Measurements from ENCODE around the gene TBC1D22A. TPM values are rescaled to one million over a fixed set of nuclear protein-coding genes. Genes with fewer than 3 reads are reported as not detected.

The TBC1D22A gene
- total RNA-seq, 1 donor: 17.7 TPM

DNA sequence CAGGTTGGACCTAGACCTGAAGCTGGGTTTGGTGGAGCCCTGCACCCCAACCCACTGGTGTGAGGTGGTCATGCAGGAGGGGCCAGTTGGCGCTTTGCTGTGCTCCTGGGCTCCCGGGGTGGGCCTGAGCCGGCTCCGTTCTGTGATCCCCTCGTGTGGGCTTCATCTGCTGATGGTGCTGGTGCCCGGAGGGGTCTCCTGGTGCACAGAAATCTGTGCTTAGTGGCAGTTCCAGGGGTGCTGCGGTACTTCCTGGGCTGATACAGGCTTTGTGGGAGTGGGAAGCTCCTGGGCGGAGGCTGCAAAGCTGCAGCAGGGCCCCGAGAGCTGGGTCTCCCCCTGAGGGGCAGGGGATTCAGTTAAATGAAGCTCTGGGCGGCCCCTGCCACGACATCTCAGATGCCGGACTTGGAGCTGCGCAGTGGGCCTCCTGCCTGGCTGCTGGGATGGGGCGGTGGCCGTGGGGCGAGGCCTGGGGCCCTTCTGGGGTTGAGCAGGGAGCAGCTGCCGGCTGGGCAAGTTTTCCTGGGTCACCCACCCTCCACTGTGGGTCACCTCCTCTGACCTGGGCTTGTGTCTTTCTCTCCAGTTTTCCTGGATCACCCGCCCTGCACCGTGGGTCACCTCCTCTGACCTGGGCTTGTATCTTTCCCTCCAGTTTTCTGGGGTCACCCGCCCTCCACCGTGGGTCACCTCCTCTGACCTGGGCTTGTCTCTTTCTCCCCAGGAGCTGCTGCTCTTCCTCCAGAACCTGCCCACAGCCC, 410.5 kb downstream of the TBC1D22A start:
- Histone ChIP-seq H4K20me1 (ENCODE audit: insufficient read depth, low read length) (no peaks in the 10 kb centered on the region), H3K27ac (ENCODE audit: low read depth, low read length) (no peak overlapping the region), H3K4me1 (ENCODE audit: insufficient read depth, low read length) (no peaks in the 10 kb centered on the region), H3K36me3 (ENCODE audit: insufficient read depth, low read length) (no peaks in the 10 kb centered on the region), H3K4me2 (ENCODE audit: insufficient read depth, low read length) (no peak overlapping the region), H2AFZ (ENCODE audit: low read length) (no peak overlapping the region), H3K4me3 (ENCODE audit: insufficient read depth, low read length) (no peak overlapping the region), H3K27me3 (ENCODE audit: insufficient read depth, low read length) (no peaks in the 10 kb centered on the region), H3K9me3 (ENCODE audit: low read depth, low read length) (no peaks in the 10 kb centered on the region), H3K79me2 (ENCODE audit: insufficient read depth, low read length) (no peaks in the 10 kb centered on the region)
- DNase-seq (ENCODE audit: insufficient read length, low spot score, missing footprints): peak; percentile 78
- TF ChIP-seq, protein P1, sequence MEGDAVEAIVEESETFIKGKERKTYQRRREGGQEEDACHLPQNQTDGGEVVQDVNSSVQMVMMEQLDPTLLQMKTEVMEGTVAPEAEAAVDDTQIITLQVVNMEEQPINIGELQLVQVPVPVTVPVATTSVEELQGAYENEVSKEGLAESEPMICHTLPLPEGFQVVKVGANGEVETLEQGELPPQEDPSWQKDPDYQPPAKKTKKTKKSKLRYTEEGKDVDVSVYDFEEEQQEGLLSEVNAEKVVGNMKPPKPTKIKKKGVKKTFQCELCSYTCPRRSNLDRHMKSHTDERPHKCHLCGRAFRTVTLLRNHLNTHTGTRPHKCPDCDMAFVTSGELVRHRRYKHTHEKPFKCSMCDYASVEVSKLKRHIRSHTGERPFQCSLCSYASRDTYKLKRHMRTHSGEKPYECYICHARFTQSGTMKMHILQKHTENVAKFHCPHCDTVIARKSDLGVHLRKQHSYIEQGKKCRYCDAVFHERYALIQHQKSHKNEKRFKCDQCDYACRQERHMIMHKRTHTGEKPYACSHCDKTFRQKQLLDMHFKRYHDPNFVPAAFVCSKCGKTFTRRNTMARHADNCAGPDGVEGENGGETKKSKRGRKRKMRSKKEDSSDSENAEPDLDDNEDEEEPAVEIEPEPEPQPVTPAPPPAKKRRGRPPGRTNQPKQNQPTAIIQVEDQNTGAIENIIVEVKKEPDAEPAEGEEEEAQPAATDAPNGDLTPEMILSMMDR (IDR thresholded peaks at IDR 0.05; ENCODE audit: extremely low read depth, low read depth, low read length): no peak

DNA sequence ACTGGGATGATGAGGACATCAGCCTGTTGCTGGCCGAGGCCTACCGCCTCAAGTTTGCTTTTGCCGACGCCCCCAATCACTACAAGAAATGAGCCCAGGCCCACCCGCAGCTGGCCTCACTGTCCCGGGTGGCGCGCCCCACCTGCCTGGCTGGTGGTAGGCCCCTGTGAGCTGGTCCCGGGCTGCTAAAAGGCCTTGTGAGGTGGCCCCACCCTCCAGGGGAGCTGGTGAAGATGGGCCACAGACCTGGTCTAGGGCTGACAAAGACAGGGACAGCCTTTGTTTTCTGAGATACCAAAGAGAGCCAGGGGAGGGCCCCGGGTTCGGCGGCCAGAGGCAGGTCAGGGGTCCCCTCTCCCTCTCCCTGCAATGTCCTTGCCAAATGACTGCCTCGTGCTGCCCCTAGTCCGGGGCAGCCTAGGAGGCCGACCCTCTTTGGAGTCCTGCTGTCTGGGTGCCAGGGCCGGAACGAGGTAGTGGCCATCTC, 411.1 kb downstream of the TBC1D22A start:
- no peaks in the 10 kb centered on the region for H3K27me3 ChIP-seq (ENCODE audit: insufficient read depth, low read length)
- TF ChIP-seq, protein P1 (IDR thresholded peaks at IDR 0.05; ENCODE audit: extremely low read depth, low read depth, low read length): no peak
- no peak overlapping the region for H2AFZ ChIP-seq (ENCODE audit: low read length)
- H3K9me3 ChIP-seq (ENCODE audit: low read depth, low read length): no peaks in the 10 kb centered on the region
- H3K36me3 ChIP-seq (ENCODE audit: insufficient read depth, low read length): no peaks in the 10 kb centered on the region
- H3K4me3 ChIP-seq (ENCODE audit: insufficient read depth, low read length): no peak overlapping the region
- no peak overlapping the region for H3K4me2 ChIP-seq (ENCODE audit: insufficient read depth, low read length)
- H3K4me1 ChIP-seq (ENCODE audit: insufficient read depth, low read length): no peaks in the 10 kb centered on the region
- H3K79me2 ChIP-seq (ENCODE audit: insufficient read depth, low read length): no peaks in the 10 kb centered on the region
- no peak overlapping the region for H3K27ac ChIP-seq (ENCODE audit: low read depth, low read length)
- peak; percentile 45 for DNase-seq (ENCODE audit: insufficient read length, low spot score, missing footprints)
- H4K20me1 ChIP-seq (ENCODE audit: insufficient read depth, low read length): no peaks in the 10 kb centered on the region

DNA sequence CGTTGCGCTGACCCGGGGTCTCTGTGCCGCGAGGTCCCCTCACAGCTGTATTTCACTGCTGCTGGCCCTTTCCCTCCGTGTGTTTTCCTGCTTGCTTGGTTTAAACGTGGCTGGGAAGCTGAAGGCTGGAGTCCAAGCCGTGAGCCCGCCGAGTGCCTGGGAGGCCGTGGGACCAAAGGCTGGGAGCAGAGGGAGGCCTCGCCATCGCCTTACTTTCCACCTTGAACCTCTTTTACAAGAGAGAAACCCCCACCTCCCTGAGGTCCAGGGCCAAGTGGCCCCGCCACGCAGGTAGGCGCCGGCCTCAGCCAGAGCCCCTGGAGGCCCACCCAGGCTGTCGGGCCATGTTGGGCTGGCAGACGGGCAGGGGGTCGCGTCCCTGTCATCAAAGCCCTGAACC, 411.6 kb downstream of the TBC1D22A start:
- DNase-seq (ENCODE audit: insufficient read length, low spot score, missing footprints): peak; percentile 43
- Histone ChIP-seq H3K27ac (ENCODE audit: low read depth, low read length) (no peak overlapping the region), H3K36me3 (ENCODE audit: insufficient read depth, low read length) (no peaks in the 10 kb centered on the region), H4K20me1 (ENCODE audit: insufficient read depth, low read length) (no peaks in the 10 kb centered on the region), H3K4me2 (ENCODE audit: insufficient read depth, low read length) (no peak overlapping the region), H2AFZ (ENCODE audit: low read length) (no peak overlapping the region), H3K4me3 (ENCODE audit: insufficient read depth, low read length) (no peak overlapping the region), H3K9me3 (ENCODE audit: low read depth, low read length) (no peaks in the 10 kb centered on the region), H3K4me1 (ENCODE audit: insufficient read depth, low read length) (no peaks in the 10 kb centered on the region), H3K79me2 (ENCODE audit: insufficient read depth, low read length) (no peaks in the 10 kb centered on the region), H3K27me3 (ENCODE audit: insufficient read depth, low read length) (no peaks in the 10 kb centered on the region)
- TF ChIP-seq, protein P1 (IDR thresholded peaks at IDR 0.05; ENCODE audit: extremely low read depth, low read depth, low read length): no peak

DNA sequence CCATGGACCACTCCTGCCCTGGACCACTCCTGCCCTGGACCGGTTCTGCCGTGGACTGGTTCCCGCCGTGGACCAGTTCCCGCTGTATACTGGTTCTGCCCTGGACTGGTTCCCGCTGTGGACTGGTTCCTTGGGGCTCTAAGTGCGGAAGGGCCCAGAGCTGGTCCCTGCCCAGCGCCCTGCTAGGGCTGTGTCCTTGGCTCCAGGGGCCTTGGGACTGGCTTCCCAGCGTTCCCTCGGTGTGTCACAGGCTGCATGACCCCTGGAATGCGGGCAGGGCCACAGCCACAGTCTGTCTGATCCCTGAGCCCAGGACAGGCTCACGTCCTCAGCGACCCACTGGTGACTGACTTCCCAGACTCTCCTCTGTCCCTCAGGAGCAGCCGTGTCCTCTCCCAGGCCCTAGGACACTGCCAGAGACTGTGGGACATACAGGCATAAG, 412.2 kb downstream of the TBC1D22A start:
- no peaks in the 10 kb centered on the region for H3K27me3 ChIP-seq (ENCODE audit: insufficient read depth, low read length)
- H3K4me2 ChIP-seq (ENCODE audit: insufficient read depth, low read length): no peak overlapping the region
- no peaks in the 10 kb centered on the region for H3K79me2 ChIP-seq (ENCODE audit: insufficient read depth, low read length)
- no peaks in the 10 kb centered on the region for H3K9me3 ChIP-seq (ENCODE audit: low read depth, low read length)
- no peak overlapping the region for H3K4me3 ChIP-seq (ENCODE audit: insufficient read depth, low read length)
- DNase-seq (ENCODE audit: insufficient read length, low spot score, missing footprints): peak; percentile 54
- no peaks in the 10 kb centered on the region for H3K36me3 ChIP-seq (ENCODE audit: insufficient read depth, low read length)
- H4K20me1 ChIP-seq (ENCODE audit: insufficient read depth, low read length): no peaks in the 10 kb centered on the region
- H2AFZ ChIP-seq (ENCODE audit: low read length): no peak overlapping the region
- H3K27ac ChIP-seq (ENCODE audit: low read depth, low read length): no peak overlapping the region
- TF ChIP-seq, protein P1 (IDR thresholded peaks at IDR 0.05; ENCODE audit: extremely low read depth, low read depth, low read length): no peak
- H3K4me1 ChIP-seq (ENCODE audit: insufficient read depth, low read length): no peaks in the 10 kb centered on the region

Measured in osteoblast (primary cell).